OCI-M2 (cell line): ENCODE results near the gene MOCS3.
A peak's percentile ranks its signal among the peaks of the same experiment; 100 is the strongest.

Source experiments
- DNase-seq: peaks from one replicate; lab custom pipeline; 2025; ENCODE audit not compliant: unreplicated experiment; lab: John Stamatoyannopoulos, UW

Gene MOCS3

GRCh38 chr20:50980851-50981713, 22.5 kb downstream of the MOCS3 start:
- peak; percentile 16 for DNase-seq

GRCh38 chr20:50981714-50982048, 23.1 kb downstream of the MOCS3 start:
- DNase-seq = no peak

- no peak for DNase-seq
Observed at GRCh38 chr20:50982363-50982762, 23.7 kb downstream of the MOCS3 start.

- DNase-seq = no peak
Observed at GRCh38 chr20:50983321-50983720, 24.7 kb downstream of the MOCS3 start.

- DNase-seq = peak; percentile 75
Observed at GRCh38 chr20:50987493-50988210, 29.0 kb downstream of the MOCS3 start.

GRCh38 chr20:50991076-50991475, 32.5 kb downstream of the MOCS3 start:
- no peak for DNase-seq

- DNase-seq = no peak
Observed at GRCh38 chr20:50992336-50992732, 33.7 kb downstream of the MOCS3 start.

- no peak for DNase-seq
Observed at GRCh38 chr20:50992733-50993457, 34.3 kb downstream of the MOCS3 start.

- no peak for DNase-seq
Observed at GRCh38 chr20:50993876-50994275, 35.3 kb downstream of the MOCS3 start.

GRCh38 chr20:50995506-50995905, 36.9 kb downstream of the MOCS3 start:
- DNase-seq = no peak

- no peak for DNase-seq
Observed at GRCh38 chr20:50996901-50997865, 38.6 kb downstream of the MOCS3 start.

GRCh38 chr20:50999355-50999754, 40.7 kb downstream of the MOCS3 start:
- DNase-seq = no peak

GRCh38 chr20:51001430-51002265, 43.0 kb downstream of the MOCS3 start:
- no peak for DNase-seq

GRCh38 chr20:51002633-51003032, 44.0 kb downstream of the MOCS3 start:
- no peak for DNase-seq

GRCh38 chr20:51003753-51004152, 45.1 kb downstream of the MOCS3 start:
- no peak for DNase-seq

GRCh38 chr20:51004305-51004727, 45.7 kb downstream of the MOCS3 start:
- DNase-seq = no peak

GRCh38 chr20:51004781-51005180, 46.2 kb downstream of the MOCS3 start:
- DNase-seq = no peak

- no peak for DNase-seq
Observed at GRCh38 chr20:51005214-51005613, 46.6 kb downstream of the MOCS3 start.

GRCh38 chr20:51008718-51009117, 50.1 kb downstream of the MOCS3 start:
- DNase-seq = no peak
